ENCODE data around the gene POC1B.

DNA sequence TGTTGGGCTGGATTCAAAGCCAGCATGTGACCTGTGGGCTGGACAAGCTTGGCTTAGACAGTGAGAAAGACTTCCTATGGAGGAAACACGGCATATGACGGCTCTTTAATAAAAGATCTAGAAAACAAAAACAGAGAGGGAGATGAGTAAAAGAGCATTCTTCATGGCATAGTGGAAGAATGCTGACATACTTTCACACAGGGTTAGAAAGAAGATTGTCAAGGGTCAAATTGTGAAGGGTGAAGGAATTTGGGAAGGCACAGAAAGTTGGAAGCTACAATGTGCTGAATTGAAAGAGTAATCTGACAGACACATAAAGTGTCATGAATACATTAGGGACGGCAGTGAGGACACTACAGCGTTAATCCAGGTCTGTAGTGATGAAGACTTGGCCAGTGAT lies 64.7 kb downstream of the POC1B start:
- no peak for TF ChIP-seq POLR2A (IDR thresholded peaks at IDR 0.05)
- no peak for TF ChIP-seq POLR2AphosphoS5 (IDR thresholded peaks at IDR 0.05)
